ENCODE results near the gene TRIO.

- TF ChIP-seq EZH2 (IDR thresholded peaks at IDR 0.05), result no peak
- TF ChIP-seq EZH2phosphoT487 (IDR thresholded peaks at IDR 0.05; ENCODE audit: borderline replicate concordance), result no peak
- TF ChIP-seq SP1 (IDR thresholded peaks at IDR 0.05; ENCODE audit: low read depth), result no peak
- no peak for TF ChIP-seq CTCF (IDR thresholded peaks at IDR 0.05 in 2 of 3, conservative IDR thresholded peaks at IDR 0.05 in 1 of 3; ENCODE audit: borderline replicate concordance in 1 of 3, insufficient read depth in 1 of 3, low read depth in 2 of 3, low read length in 2 of 3)
- TF ChIP-seq POLR2AphosphoS5 (IDR thresholded peaks at IDR 0.05; ENCODE audit: low read depth, low read length), result no peak
- TF ChIP-seq POLR2A (IDR thresholded peaks at IDR 0.05; ENCODE audit: borderline replicate concordance, extremely low read depth, insufficient read depth, insufficient read length), result no peak
- TF ChIP-seq RAD21 (IDR thresholded peaks at IDR 0.05; ENCODE audit: low read depth), result no peak
- no peak for TF ChIP-seq REST (IDR thresholded peaks at IDR 0.05; ENCODE audit: low read depth)
- no peak for TF ChIP-seq ZFX (IDR thresholded peaks at IDR 0.05)
Measured at GRCh38 chr5:14109771-14110170, 33.4 kb upstream of the TRIO start.

All from HCT116 (cell line).